WTC11 (cell line): Measurements from ENCODE around the gene TTC8. TPM values are rescaled to one million over a fixed set of nuclear protein-coding genes. Genes with fewer than 3 reads are reported as not detected.
"Not testable (repeated sequence)": the region's sequence is repeated elsewhere in the genome, so short reads cannot be mapped to it uniquely, and the experiment has no call there.

Experiments used
- ATAC-seq: fragments of 200-7000 bp; cut with Tn5 transposase; 2 replicates; pipeline ENCODE4 v1.10.0; 2021; ENCODE audit warnings: mild to moderate bottlenecking, moderate library complexity
- CTCF ChIA-PET: fragments of 300-600 bp; sonication (Branson Sonifier 250); formaldehyde crosslinking; loops from one replicate; lab custom pipeline; 2021; ENCODE audit warnings: antibody characterized with exemption; lab: Charles Lee
- POLR2A ChIA-PET: fragments of 350-600 bp; sonication (Branson Sonifier 250); formaldehyde crosslinking; loops from one replicate; lab custom pipeline; 2021; ENCODE audit warnings: antibody characterized with exemption; lab: Charles Lee
- DNase-seq: peaks from one replicate; pipeline ENCODE4 v3.0.0; 2021; ENCODE audit warnings: low spot score
- H3K27ac Mint-ChIP-seq: 2 replicates; pipeline ENCODE4 v1.8.0; 2021; ENCODE audit warnings: mixed read lengths
- H3K27me3 Mint-ChIP-seq: 2 replicates; pipeline ENCODE4 v1.8.0; 2021; ENCODE audit warnings: low read depth, mild to moderate bottlenecking, moderate library complexity, mixed read lengths
- H3K36me3 Mint-ChIP-seq: 2 replicates; pipeline ENCODE4 v1.8.0; 2021; ENCODE audit warnings: mixed read lengths
- H3K4me1 Mint-ChIP-seq: 2 replicates; pipeline ENCODE4 v1.8.0; 2022; ENCODE audit warnings: mixed read lengths
- H3K4me3 Mint-ChIP-seq: 2 replicates; pipeline ENCODE4 v1.8.0; 2021; ENCODE audit warnings: mild to moderate bottlenecking, moderate library complexity, mixed read lengths
- H3K9me3 Mint-ChIP-seq: 2 replicates; pipeline ENCODE4 v1.8.0; 2021; ENCODE audit warnings: mixed read lengths
- AFF4 ChIP-seq: sonication (generic); formaldehyde crosslinking; IDR thresholded peaks from 2 replicates; pipeline ENCODE4 v1.8.1; 2023; ENCODE audit warnings: mild to moderate bottlenecking, missing genetic modification reagents, borderline replicate concordance
- ARID4B ChIP-seq: sonication (generic); formaldehyde crosslinking; IDR thresholded peaks from 2 replicates; pipeline ENCODE4 v1.8.0; 2023; ENCODE audit warnings: missing genetic modification reagents, mild to moderate bottlenecking, borderline replicate concordance
- CBFB ChIP-seq: sonication (generic); formaldehyde crosslinking; IDR thresholded peaks from 2 replicates; pipeline ENCODE4 v1.8.1; 2022; ENCODE audit warnings: mild to moderate bottlenecking, low read depth, missing genetic modification reagents
- E2F1 ChIP-seq: sonication (generic); formaldehyde crosslinking; IDR thresholded peaks from 2 replicates; pipeline ENCODE4 v1.8.0; 2022; ENCODE audit warnings: mild to moderate bottlenecking, missing genetic modification reagents
- ETV6 ChIP-seq: sonication (generic); formaldehyde crosslinking; IDR thresholded peaks from 2 replicates; pipeline ENCODE4 v1.8.1; 2022; ENCODE audit warnings: mild to moderate bottlenecking, missing genetic modification reagents
- FOXJ3 ChIP-seq: sonication (generic); formaldehyde crosslinking; IDR thresholded peaks from 2 replicates; pipeline ENCODE4 v1.9.0; 2021; ENCODE audit warnings: missing genetic modification reagents, mild to moderate bottlenecking, borderline replicate concordance
- FOXK1 ChIP-seq: sonication (generic); formaldehyde crosslinking; IDR thresholded peaks from 2 replicates; pipeline ENCODE4 v1.8.0; 2022; ENCODE audit warnings: mild to moderate bottlenecking, moderate library complexity, missing genetic modification reagents
- FOXP1 ChIP-seq: sonication (generic); formaldehyde crosslinking; IDR thresholded peaks from 2 replicates; pipeline ENCODE4 v1.8.0; 2022; ENCODE audit warnings: missing genetic modification reagents, mild to moderate bottlenecking, moderate library complexity, borderline replicate concordance
- GABPB1 ChIP-seq: sonication (generic); formaldehyde crosslinking; IDR thresholded peaks from 2 replicates; pipeline ENCODE4 v1.8.1; 2023; ENCODE audit warnings: mild to moderate bottlenecking, missing genetic modification reagents
- GTF2I ChIP-seq: fragments of 250-450 bp; sonication (Bioruptor Pico); conservative IDR thresholded peaks from 2 replicates; pipeline ENCODE4 v1.4.0; 2021; ENCODE audit warnings: mild to moderate bottlenecking
- HMGA2 ChIP-seq: fragments of 250-450 bp; sonication (Bioruptor Pico); IDR thresholded peaks from 2 replicates; pipeline ENCODE4 v1.4.0; 2021; ENCODE audit warnings: mild to moderate bottlenecking, moderate library complexity
- KAT7 ChIP-seq: sonication (generic); formaldehyde crosslinking; IDR thresholded peaks from 2 replicates; pipeline ENCODE4 v1.8.1; 2023; ENCODE audit warnings: missing genetic modification reagents, mild to moderate bottlenecking, borderline replicate concordance
- PRDM15 ChIP-seq: sonication (generic); formaldehyde crosslinking; IDR thresholded peaks from 2 replicates; pipeline ENCODE4 v1.8.0; 2022; ENCODE audit warnings: missing genetic modification reagents
- RELA ChIP-seq: sonication (generic); formaldehyde crosslinking; IDR thresholded peaks from 2 replicates; pipeline ENCODE4 v1.8.1; 2022; ENCODE audit warnings: missing genetic modification reagents, mild to moderate bottlenecking, borderline replicate concordance
- RORB ChIP-seq: fragments of 250-450 bp; sonication (Bioruptor Pico); IDR thresholded peaks from 2 replicates; pipeline ENCODE4 v1.9.0; 2021; ENCODE audit warnings: mild to moderate bottlenecking
- SMAD3 ChIP-seq: sonication (generic); formaldehyde crosslinking; IDR thresholded peaks from 2 replicates; pipeline ENCODE4 v1.8.0; 2022; ENCODE audit warnings: missing genetic modification reagents, mild to moderate bottlenecking, borderline replicate concordance
- SOX15 ChIP-seq: fragments of 250-450 bp; sonication (Bioruptor Pico); IDR thresholded peaks from 2 replicates; pipeline ENCODE4 v1.9.0; 2021; ENCODE audit warnings: mild to moderate bottlenecking
- TCF7 ChIP-seq: sonication (generic); formaldehyde crosslinking; IDR thresholded peaks from 2 replicates; pipeline ENCODE4 v1.8.0; 2022; ENCODE audit warnings: mild to moderate bottlenecking, low read depth, missing genetic modification reagents, moderate library complexity
- TEAD1 ChIP-seq: sonication (generic); formaldehyde crosslinking; IDR thresholded peaks from 2 replicates; pipeline ENCODE4 v1.8.0; 2022; ENCODE audit warnings: mild to moderate bottlenecking, missing genetic modification reagents
- TEAD4 ChIP-seq: sonication (generic); formaldehyde crosslinking; IDR thresholded peaks from 2 replicates; pipeline ENCODE4 v1.8.0; 2022; ENCODE audit warnings: mild to moderate bottlenecking, missing genetic modification reagents
- ZNF121 ChIP-seq: sonication (generic); formaldehyde crosslinking; IDR thresholded peaks from 2 replicates; pipeline ENCODE4 v1.8.0; 2023; ENCODE audit warnings: missing genetic modification reagents
- ZNF263 ChIP-seq: sonication (generic); formaldehyde crosslinking; IDR thresholded peaks from 2 replicates; pipeline ENCODE4 v1.8.1; 2022; ENCODE audit warnings: low read depth, mild to moderate bottlenecking, moderate library complexity, missing genetic modification reagents
- ZNF671 ChIP-seq: fragments of 250-450 bp; sonication (Bioruptor Pico); IDR thresholded peaks from 2 replicates; pipeline ENCODE4 v1.8.0; 2021; ENCODE audit warnings: mild to moderate bottlenecking
- total RNA-seq: library from RNA; stranded (reverse); gene quantifications from 3 replicates; pipeline ENCODE4 v1.2.3, GENCODE V29; 2021

The TTC8 gene
- total RNA-seq, 1 experiment from 2014 or later = 13.8 TPM

- TF ChIP-seq ARID4B (CRISPR knock-in tag) (no peak), ZNF263 (CRISPR knock-in tag) (no peak), FOXP1 (CRISPR knock-in tag) (no peak), HMGA2 (CRISPR knock-in tag) (no peak), TEAD4 (CRISPR knock-in tag) (no peak)
- TF ChIP-seq, all 79 proteins: peak for 0
These were observed 8.5 kb upstream of the TTC8 start (continued) for GRCh38 chr14:88815980-88816379.

- H3K36me3 Mint-ChIP-seq = no peaks in the 10 kb centered on the region
- TF ChIP-seq ZNF671 (CRISPR knock-in tag) (no peak), RELA (CRISPR knock-in tag) (no peak), ZNF121 (CRISPR knock-in tag) (no peak), KAT7 (no peak), GABPB1 (CRISPR knock-in tag) (no peak), TCF7 (no peak), FOXJ3 (CRISPR knock-in tag) (no peak), TEAD1 (no peak), CBFB (CRISPR knock-in tag) (no peak), PRDM15 (CRISPR knock-in tag) (no peak), AFF4 (CRISPR knock-in tag) (no peak), SOX15 (CRISPR knock-in tag) (no peak), SMAD3 (no peak), GTF2I (CRISPR knock-in tag) (no peak), ETV6 (CRISPR knock-in tag) (no peak), RORB (CRISPR knock-in tag) (no peak), FOXK1 (CRISPR knock-in tag) (no peak), E2F1 (CRISPR knock-in tag) (no peak)
- ChIA-PET CTCF (no interaction called here), POLR2A (interaction anchor here (0.6 kb wide), 1 partner anchor 124 kb away, joined by 3 read pairs; no protein-coding TSS in a partner anchor)
- no peaks in the 10 kb centered on the region for H3K4me1 Mint-ChIP-seq
- DNase-seq (no peak), ATAC-seq (no peak)
- H3K27ac Mint-ChIP-seq = no peak overlapping the region
- H3K9me3 Mint-ChIP-seq = no peaks in the 10 kb centered on the region
- peaks cover 7% of the 10 kb centered on the region for H3K27me3 Mint-ChIP-seq
- H3K4me3 Mint-ChIP-seq = no peak overlapping the region
These were observed 6.4 kb upstream of the TTC8 start for GRCh38 chr14:88818018-88818417.

- CTCF ChIA-PET, H3K27ac Mint-ChIP-seq, H3K27me3 Mint-ChIP-seq, H3K36me3 Mint-ChIP-seq, ATAC-seq, H3K9me3 Mint-ChIP-seq, H3K4me3 Mint-ChIP-seq, DNase-seq, H3K4me1 Mint-ChIP-seq: not testable (repeated sequence)
- POLR2A ChIA-PET = interaction anchor here (0.6 kb wide), 1 partner anchor 22 kb away, joined by 7 read pairs; no protein-coding TSS in a partner anchor
These were observed 4.8 kb upstream of the TTC8 start for GRCh38 chr14:88819674-88820073.
